GM12891 (cell line): ENCODE measurements around the gene ABCA12.

ENCODE experiments used
- PAX5 ChIP-seq: IDR thresholded peaks from 2 replicates; pipeline ENCODE4 v1.6.1; 2011; ENCODE audit warnings: low read length, moderate library complexity, mild to moderate bottlenecking; ENCODE audit not compliant: insufficient read depth, severe bottlenecking
- POLR2A ChIP-seq: IDR thresholded peaks from 2 replicates; pipeline ENCODE4 v1.6.1; 2011; ENCODE audit warnings: low read depth, low read length, control low read depth
- POLR2AphosphoS5 ChIP-seq: IDR thresholded peaks from 2 replicates; pipeline ENCODE4 v1.6.1; 2011; ENCODE audit warnings: low read depth, low read length, control low read depth
- POU2F2 ChIP-seq: IDR thresholded peaks from 2 replicates; pipeline ENCODE4 v1.6.1; 2011; ENCODE audit warnings: low read depth, mild to moderate bottlenecking, control low read depth, low read length, moderate library complexity
- SPI1 ChIP-seq: IDR thresholded peaks from 2 replicates; pipeline ENCODE4 v1.6.1; 2011; ENCODE audit warnings: low read depth, low read length, control low read depth
- TAF1 ChIP-seq: IDR thresholded peaks from 2 replicates; pipeline ENCODE4 v1.6.1; 2011; ENCODE audit warnings: low read depth, low read length, control low read depth

GRCh38 chr2:214904176-214904575 is 234.2 kb downstream of the ABCA12 start:
- no peak for TF ChIP-seq POLR2AphosphoS5
- TF ChIP-seq POLR2A = no peak
- no peak for TF ChIP-seq PAX5
- TF ChIP-seq POU2F2 = no peak
- TF ChIP-seq SPI1 = no peak
- TF ChIP-seq TAF1 = no peak
